HTR-8/SVneo (cell line): Measurements from ENCODE around the gene ARAP1.

ENCODE experiments used
- DNase-seq: peaks from one replicate; pipeline ENCODE4 v3.0.0; 2011; ENCODE audit warnings: low spot score, mixed read lengths; ENCODE audit not compliant: insufficient read length
- FAIRE-seq: peaks from 2 replicates; lab custom pipeline; 2011; peaks lifted over from hg19 to GRCh38; lab: Jason Lieb, UNC

ARAP1 gene

DNA sequence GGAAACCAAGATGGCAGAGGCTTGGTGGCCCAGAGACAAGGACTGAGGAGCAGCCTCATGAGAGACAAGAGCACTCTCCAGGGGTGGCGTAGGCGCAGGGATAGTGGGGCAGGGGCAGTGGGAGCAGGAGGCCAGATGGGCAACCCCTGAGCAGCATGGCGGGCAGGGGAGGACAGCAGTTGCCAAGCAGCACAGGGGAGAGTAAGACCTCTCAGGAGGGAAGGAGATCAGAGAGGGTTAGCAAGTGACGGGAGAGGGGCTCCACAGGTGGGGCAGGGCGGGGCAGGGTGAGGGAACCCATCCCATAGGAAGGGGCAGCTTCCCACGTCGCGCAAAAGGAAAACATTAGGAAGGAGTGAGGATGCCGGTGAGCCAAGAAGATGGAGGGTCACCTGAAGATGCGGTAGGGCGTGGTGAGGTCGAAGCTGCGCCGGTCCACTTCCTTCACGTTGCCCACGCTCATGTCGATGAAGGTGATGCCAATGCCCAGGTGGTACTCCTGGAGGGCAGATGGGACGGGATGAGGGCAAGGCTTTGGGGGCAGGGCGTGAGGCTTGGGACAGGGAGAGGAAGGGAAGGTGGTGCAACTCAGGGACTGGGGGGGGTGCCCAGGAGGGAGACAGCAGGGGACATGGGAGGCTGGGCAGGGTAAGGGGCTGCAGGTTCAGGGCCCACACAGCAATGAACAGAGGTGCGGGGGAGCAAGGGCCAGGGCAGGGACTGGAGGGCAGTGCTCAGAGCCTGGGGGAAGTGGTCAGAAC is 42.5 kb downstream of the ARAP1 start:
- DNase-seq (no peak), FAIRE-seq (no peak)

DNA sequence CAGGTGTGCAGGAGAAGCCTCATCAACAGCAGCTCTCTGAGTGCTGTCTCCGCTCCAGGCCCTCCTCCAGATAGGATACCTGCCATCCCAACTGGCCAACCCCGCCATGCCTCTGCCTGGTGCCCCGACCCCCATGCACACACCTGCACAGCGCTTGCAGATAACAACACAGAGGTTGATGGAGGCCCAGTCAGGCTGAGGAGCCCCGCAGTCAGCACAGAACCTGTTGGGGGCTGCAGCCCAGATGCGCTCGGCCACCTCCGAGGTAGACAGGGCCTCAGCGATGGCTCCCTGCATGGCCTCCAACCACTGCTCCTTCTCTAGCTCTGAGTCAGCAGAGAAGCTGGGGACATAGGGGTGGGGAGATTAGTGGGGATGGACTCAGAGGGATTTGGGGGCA is 45.2 kb downstream of the ARAP1 start:
- DNase-seq, result no peak
- FAIRE-seq, result no peak

DNA sequence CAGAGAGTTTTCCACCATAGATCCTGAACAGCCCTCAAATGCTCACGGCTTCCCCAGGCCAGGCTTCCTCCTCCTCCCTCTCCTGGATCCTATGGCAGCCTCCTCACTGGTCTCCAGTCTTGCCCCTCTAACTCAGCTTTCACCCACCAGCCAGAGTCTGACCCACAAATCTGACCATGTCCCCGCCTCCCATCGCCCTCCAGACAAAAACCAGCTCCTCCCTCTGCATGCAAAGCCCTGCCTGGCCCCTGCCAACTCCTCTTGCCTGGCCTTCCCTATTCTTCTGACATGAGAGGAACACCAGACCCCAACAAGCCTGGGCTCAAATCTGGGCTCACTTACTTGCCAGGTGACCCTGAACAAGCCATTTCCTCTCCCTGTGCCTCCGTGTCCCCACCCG is 45.6 kb downstream of the ARAP1 start:
- DNase-seq (no peak), FAIRE-seq (no peak)

DNA sequence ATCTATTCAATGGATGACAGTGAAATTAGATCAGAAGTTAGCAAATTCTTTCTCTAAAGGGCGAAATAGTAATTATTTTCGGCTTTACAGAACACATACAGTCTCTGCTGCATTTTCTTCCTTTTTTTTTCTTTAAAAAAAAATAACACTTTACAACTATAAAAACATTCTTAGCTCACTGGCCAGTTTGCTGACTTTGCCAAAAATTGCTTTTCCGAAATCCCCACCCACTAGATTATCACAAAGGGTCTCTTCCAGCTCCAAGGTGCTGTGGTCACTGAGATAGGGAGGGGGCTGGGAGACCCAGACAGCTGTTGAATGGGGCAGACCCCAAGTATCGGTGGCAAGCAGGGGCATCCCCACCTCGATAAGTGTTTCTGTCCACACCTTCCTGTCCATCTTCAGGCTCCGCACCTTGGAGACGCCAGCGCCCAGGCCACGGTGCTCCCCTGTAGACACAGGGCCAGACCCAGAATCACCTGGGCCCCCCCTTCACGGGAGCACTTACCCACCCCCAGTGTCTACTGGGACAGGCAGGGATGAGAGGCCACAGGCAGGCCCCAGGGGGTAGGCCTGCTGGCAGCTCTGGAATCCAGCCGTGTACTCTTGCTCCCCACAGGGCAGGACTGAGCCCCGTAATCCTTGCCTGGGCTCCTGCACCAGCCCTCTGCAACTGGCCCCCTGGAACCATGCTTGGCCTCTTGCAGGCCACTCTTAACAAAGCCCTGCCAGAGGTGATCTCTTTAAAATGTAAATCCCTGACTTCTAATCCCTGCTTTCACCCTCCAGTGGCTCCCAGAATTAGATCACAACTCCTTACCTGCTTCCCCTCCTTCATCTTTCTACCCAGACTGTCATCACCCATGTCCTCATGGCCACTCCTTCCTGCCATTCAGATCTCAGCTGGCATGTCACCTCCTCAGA is 46.5 kb downstream of the ARAP1 start:
- DNase-seq (no peak), FAIRE-seq (no peak)

DNA sequence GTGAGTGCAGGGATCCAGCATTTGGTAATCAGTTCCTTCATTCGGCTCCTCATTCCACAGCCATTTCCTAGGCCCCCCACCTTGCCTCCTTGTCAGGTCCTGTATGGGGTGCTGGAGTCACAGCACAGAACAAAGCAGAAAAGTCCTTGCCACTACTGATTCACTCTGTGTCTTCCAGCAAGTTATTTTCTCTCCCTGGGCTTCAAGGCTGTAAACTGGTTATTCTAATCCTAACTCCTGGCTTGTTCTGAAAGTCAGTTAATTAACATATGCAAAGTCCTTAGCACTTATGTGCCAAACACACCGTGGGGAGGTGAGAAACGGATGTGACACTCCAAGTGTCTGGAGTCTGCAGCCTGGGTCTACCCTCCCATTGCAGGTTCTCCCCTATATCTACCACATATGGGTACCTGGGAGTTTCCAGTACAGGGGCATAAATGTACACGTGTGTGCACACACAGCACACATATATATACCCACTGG is 47.4 kb downstream of the ARAP1 start:
- no peak for DNase-seq
- FAIRE-seq, result peak; percentile 59

DNA sequence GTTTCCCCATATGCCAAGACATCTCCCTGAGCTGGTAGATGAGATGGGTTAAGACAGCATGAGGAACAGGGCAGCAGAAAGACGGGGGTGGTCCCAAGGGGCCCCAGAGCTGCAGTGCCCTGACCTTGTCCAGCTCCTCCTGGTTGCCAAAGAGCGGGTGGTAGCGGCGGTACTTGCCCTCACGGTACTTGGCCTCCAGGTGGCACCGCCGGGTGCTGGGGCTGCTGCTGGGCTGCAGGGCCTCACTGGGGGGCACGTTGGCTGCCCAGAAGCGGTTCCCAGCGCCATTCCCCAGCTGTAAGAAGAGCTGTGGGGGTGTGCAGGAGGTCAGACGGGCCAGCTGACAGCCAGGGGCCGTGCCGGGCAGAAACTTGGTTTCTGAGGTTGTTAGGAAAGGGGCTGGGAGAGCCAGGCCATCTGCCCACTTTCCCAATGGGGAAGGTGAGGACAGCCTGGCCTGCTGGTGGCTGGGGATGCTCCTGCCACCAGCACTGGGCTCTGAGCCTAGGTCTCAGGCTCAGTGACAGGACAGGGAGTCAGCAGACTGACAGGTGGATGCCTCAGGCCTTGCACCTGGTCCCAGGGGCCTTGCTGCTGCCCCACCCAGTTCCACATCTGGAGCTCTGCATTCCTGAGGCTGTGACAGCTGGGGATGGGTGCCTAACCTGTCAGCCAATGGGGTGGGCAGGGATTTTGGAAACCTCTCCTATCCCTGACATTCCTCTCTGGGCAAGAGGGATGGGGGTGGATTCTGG is 48.0 kb downstream of the ARAP1 start:
- DNase-seq (no peak), FAIRE-seq (peak; percentile 68)

DNA sequence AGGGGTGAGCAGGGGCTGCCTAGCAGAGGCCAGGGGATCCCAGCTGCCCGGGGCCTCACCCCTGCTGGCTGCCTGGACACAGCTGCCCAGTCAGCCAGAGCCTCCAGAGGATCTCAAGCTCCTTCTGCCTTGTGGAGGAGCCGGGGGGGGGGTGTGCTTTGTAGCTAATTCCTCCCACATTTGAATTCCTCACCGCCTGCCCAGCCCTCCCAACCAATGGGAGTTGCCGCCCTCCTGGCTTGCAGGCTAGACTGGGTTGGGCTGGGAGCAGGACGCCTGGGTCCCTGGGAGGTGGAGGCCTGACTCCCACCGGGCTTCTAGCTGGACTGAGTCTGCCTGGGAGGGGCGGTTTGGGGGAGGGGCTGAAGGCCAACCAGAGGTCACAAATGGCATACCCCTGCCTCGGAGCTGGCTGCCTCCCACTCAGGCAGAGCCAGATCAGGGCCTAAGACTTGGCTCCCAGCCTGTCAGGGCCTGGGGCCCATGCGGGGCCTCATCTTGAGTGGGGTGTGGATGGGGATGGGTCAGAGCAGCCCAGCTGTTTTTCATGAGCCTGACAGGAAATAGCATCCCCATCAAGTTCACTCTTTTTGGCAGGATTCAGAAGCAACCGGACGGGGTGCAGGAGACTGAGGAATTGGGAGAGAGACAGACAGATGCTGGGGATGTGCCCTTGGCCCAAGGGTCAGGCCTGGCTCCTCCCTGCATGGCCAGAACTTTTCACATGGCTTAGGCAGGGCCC is 48.8 kb downstream of the ARAP1 start:
- no peak for DNase-seq
- FAIRE-seq, result no peak

DNA sequence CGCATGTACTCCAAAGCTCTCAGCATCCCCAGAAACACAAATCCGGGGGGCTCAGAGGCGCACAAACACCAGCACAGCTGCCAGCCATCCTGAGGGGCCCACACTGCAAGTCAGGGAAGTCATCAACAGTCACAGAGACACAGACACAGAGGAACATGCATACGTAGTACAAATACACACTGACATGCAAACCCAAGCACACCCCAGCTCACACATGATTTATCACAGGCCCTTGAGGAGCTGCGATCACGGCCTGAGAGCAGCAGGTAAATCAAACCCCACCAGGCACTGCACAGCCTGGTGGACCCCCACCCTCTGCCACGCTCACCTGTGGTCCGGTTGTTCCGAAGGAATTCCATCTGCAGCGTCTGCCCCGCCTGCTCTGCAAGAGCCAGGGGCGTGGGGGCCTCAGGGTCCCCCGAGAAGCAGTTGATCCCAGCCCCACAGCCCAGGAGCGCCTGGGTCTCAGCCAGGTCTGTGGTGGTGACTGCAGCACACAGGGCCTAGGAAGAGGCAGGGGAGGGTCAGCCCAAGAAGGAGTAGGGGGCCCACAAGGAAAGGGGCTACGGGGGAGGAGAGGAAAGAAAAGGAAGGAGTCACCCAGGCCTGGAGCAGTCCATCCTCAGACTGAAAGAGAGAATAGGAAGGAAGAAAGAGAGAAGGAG is 49.5 kb downstream of the ARAP1 start:
- FAIRE-seq (no peak), DNase-seq (no peak)

DNA sequence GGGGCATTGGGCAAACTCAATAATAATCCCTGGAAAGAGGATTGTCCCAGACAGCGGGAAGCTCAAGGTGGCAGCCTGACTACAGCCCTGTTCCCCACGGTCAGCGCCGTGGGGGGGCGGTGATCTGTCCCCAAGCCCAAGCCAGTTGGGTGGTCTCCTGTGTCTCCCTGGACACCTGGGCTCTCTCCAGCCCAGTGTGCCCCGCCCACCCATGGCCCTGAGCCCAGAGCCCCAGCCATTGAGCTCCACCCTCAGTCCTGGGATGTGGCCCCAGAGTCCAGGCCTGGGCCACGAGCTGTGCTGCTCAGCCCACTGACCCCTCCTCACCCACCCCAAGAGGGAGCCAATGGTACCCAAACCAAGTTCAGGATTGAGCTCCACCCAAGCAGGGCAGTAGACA is 50.1 kb downstream of the ARAP1 start:
- DNase-seq (no peak), FAIRE-seq (no peak)

DNA sequence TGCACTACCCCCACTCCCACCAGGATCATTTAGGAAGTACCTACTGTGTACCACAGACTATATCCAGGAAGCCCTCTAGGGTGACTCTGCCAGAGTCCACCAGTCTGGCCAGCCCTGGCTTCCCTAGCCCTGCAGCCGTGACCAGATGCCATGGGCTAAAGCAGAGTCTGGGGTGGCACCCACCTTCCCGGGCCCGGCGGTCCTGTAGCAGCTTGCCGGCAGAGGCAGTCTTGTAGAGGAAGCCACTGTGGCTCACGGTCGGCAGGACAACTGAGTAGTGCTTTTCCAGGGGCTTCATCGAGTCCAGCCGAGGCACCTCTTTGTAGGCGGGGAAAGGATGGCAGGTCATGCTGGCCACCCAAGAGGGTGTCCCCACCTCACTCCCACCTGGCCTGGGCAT is 50.7 kb downstream of the ARAP1 start:
- no peak for DNase-seq
- FAIRE-seq, result no peak

DNA sequence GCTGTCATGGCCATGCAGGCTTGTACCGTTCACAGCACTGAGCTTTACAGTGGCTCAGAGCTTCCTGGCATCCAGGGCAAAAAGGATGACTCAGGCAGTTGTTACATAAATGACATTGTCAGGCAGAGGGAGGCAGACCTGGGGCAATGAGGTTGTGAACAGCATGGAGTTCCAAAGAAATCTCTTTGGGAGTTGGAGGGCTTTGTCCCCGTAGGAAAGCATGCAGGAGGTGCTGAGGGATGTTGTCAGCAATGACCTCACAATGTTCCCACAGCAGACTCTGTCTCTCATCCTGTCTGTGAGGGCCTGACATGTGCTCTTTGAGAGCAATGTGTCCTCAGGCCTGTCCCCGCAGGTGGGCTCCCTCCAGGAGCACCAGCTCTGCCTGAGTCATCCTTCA is 52.1 kb downstream of the ARAP1 start:
- no peak for DNase-seq
- no peak for FAIRE-seq

DNA sequence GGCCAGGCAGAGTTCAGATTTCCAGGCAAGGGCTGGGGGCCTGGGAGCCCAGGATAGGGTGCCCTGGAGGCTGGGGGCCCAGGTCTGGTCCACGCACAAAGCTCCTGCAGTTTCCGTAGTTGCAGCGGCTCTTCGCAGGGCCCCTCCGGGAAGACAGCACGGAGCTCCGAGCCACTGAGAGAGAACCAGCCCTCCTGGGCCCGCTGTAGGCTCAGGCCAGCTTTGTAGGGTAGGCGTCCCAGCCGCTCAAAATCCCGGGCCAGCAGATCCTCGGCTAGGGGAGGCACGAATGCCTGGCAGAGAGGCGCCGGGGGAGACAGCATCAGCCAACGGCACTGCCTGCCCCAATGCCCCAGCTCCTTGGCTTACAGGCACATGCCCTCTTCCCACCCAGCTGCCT is 54.4 kb downstream of the ARAP1 start:
- DNase-seq (no peak), FAIRE-seq (no peak)

DNA sequence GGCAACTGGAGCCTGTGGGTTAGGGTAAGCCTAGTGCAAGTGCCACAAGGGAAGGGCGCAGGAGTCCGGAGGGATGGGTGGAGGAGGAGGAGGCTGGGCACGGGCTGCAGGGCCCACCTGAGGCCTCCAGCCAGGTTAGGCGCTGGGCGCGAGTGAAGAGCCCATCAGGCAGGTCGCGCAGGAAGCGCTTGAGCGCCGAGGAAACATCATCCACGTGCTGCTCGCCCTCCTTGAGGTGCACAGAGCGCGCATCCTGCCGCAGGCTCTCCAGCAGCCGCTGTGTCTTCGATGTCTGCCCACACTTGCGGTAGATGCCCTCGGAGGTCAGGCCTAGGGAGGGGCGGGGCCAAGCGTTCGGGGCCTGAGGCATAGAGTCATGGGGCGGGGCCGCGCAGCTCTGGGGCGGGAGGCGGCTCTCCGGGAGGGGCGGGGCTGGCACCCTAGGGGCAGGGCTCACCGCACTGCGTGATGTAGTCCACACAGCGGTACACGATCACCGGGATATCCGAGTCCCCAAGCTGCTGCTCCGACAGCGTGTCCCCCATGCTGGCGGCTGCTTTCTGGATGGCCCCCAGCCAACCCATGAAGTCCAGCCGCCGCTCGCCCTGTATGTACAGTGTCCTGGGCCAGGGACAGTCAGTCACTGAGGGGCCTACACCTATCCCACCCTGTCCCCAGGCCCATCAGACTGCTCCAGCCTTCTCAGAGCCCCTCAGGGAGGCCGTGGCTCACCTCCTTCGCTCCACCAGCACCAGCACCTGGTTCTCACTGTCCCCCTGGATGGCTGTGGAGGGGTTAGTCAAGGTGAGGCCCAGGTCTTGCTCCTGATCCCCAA is 55.1 kb downstream of the ARAP1 start:
- DNase-seq (no peak), FAIRE-seq (no peak)

DNA sequence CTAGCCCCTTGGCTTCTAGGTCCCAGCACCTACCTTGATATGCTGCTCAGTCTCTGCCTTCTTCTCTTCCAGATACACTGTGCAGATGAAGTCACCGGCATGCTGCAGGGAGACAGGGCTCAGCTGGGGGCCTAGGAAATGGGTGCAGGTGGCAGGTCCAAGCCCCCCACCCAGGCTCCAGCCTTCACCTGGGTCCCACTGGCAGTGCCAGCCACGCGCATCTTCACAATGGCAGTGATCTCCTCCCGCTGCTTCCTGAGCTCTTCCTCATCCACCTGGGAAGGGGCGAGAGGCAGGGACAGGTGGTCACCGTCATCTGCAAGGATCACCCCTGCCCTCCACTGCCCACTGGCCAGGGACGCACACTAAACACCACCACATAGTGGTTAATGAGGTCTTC is 56.9 kb downstream of the ARAP1 start:
- no peak for DNase-seq
- FAIRE-seq, result no peak

DNA sequence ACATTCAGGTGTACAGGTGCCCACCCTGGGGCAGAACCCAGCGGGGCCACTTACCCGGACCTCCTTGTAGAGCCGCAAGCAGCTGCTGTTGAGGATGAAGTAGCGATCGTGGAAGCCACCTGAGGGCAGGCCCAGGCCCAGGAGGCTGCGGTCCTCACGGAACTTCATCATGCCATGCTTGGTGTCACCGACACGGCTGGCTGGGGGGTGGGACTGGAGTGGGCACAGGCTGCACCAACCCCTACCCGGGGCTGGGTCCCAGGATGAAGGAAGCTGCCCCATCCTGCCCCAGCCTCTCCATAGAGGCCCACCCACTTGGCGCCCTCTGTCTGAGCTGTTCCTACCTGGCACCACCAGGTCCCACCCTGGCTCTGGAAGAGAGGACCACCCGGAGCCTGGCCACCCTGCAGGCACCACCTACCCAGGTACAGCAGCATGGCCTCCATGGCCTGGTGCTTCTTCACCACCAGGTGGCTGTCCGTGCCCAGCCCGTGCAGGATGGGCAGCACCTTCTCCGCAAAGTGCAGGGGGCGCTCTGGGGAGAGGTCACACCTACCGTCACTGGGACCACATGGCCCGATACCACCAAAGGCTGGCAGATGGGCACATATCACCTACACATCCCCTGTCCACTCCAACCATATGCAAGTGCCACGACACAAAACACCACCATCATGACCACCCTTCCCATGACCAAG is 58.8 kb downstream of the ARAP1 start:
- no peak for DNase-seq
- FAIRE-seq, result no peak

DNA sequence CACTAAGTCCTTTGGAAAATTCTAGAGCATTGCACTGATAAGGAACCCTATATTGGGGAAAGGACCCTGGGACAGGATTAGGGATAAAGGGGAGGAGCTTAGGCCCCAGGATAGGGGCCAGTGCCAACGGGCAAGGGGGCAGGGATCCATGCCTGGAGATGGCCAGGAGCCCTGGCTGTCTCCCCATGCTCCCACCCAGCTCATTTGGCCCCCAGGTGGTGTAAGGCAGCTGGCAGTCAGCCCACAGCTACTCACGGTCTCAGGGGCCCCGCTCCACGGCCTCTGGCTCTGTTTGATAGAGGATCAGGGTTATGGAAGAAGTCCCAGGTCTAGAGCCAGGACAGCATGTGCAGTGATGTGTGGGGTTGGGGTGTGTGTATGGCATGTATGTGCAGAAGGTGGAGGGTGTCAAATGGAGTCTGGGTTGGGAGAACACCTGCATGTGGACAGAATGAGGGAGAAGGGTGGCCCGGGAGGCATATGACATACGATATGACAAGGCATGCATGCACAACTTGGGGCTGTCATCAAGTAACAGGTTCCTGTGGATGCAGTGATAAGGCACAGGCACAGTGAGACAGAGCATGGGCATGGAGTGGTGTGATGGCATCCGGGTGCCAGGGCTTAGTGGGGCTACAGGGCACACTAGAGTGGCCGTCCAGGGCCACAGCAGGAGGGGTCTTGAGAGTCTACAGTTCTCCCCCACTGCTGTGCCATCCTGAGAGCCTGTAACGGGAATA is 59.5 kb downstream of the ARAP1 start:
- FAIRE-seq, result peak; percentile 60
- DNase-seq, result no peak

DNA sequence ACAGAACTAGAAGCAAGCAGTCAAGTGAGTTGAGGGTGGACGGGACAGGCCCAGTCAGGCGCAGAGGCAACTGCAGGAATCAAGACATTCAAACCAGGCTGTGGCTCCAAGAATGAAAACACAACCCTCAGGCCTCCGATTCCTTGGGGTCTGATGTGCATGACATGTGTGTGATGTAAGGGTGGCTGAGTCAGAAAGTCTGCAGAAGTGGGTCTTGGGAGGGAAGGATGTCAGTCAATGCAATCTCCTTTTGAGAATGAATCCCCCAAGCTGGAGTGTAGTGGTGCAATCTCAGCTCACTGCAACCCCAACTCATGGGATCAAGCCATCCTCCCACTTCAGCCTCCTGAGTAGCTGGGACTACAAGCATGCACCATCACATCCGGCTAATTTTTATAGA is 62.0 kb downstream of the ARAP1 start:
- FAIRE-seq (no peak), DNase-seq (no peak)
